Measurements from ENCODE around the gene EMSY. TPM values are rescaled to one million over a fixed set of nuclear protein-coding genes. Genes with fewer than 3 reads are reported as not detected.

EMSY gene
- total and polyA plus RNA-seq, 12 donors = 5.9 to 23.4 (median 16.9) TPM

- ATAC-seq (no peak), DNase-seq (no peak)
- Histone ChIP-seq H3K4me3 (no peak overlapping the region), H3K9me3 (no peaks in the 10 kb centered on the region), H3K36me3 (peaks cover 0 to 69% (median 11%) of the 10 kb centered on the region in 9 donors), H3K4me1 (peaks cover 0 to 18% (median 14%) of the 10 kb centered on the region in 9 donors), H3K27me3 (no peaks in the 10 kb centered on the region), H3K27ac (no peak overlapping the region)
- intact Hi-C loops (cut with DNase I) = loop anchor here in 3 of 10 donors (10.0 kb wide), 3 partner anchors 64 to 244 kb away; partner anchors contain the start of genes GVQW3 (in 1 of the 3), THAP12 (in 1 of the 3) and WNT11 (in 1 of the 3)
- TF ChIP-seq CTCF (IDR thresholded peaks at IDR 0.05) = no peak
- WGBS, 2 donors = 45 to 48% methylated on average over 2 of the region's 2 CpGs
Observed at GRCh38 chr11:76448506-76448905, 3.7 kb downstream of the EMSY start.

- ATAC-seq = no peak
- intact Hi-C loops (cut with DNase I) = no loop called here
- WGBS, 2 donors = 86% methylated on average over 6 of the region's 6 CpGs
Observed at GRCh38 chr11:76453248-76453647, 8.4 kb downstream of the EMSY start.

GRCh38 chr11:76455331-76455730 lies 10.5 kb downstream of the EMSY start:
- TF ChIP-seq CTCF (IDR thresholded peaks at IDR 0.05) = no peak
- H3K4me1 ChIP-seq = peaks cover 0 to 9% (median 5%) of the 10 kb centered on the region in 9 donors
- DNase-seq = no peak
- peaks cover 0 to 100% (median 4%) of the 10 kb centered on the region in 9 donors for H3K36me3 ChIP-seq
- H3K4me3 ChIP-seq = no peak overlapping the region
- intact Hi-C loops (cut with DNase I) = no loop called here
- no peak for ATAC-seq
- no peaks in the 10 kb centered on the region for H3K9me3 ChIP-seq
- no peak overlapping the region for H3K27ac ChIP-seq
- 56 to 65% methylated on average over 2 of the region's 2 CpGs for WGBS, 2 donors
- H3K27me3 ChIP-seq = no peaks in the 10 kb centered on the region

More at GRCh38 chr11:76453248-76453647, 8.4 kb downstream of the EMSY start:
- peaks cover 0 to 100% (median 5%) of the 10 kb centered on the region in 9 donors for H3K36me3 ChIP-seq
- H3K4me1 ChIP-seq = no peaks in the 10 kb centered on the region
- no peak for TF ChIP-seq CTCF (IDR thresholded peaks at IDR 0.05)
- no peak for DNase-seq
- no peaks in the 10 kb centered on the region for H3K27me3 ChIP-seq
- no peak overlapping the region for H3K27ac ChIP-seq
- H3K9me3 ChIP-seq = no peaks in the 10 kb centered on the region
- no peak overlapping the region for H3K4me3 ChIP-seq

- ATAC-seq = no peak
- H3K9me3 ChIP-seq = no peaks in the 10 kb centered on the region
Observed at GRCh38 chr11:76455931-76456330, 11.1 kb downstream of the EMSY start.

More at GRCh38 chr11:76455931-76456330, 11.1 kb downstream of the EMSY start:
- DNase-seq = no peak
- peaks cover 0 to 100% (median 4%) of the 10 kb centered on the region in 9 donors for H3K36me3 ChIP-seq
- peaks cover 0 to 10% (median 5%) of the 10 kb centered on the region in 9 donors for H3K4me1 ChIP-seq
- no peak overlapping the region for H3K27ac ChIP-seq
- no peak overlapping the region for H3K4me3 ChIP-seq
- TF ChIP-seq CTCF (IDR thresholded peaks at IDR 0.05) = no peak
- no peaks in the 10 kb centered on the region for H3K27me3 ChIP-seq
- intact Hi-C loops (cut with DNase I) = no loop called here

Data from heart right ventricle (tissue), 16 donors.